GM12875 (cell line): Measurements from ENCODE around the gene ZBTB1.
"Not testable (repeated sequence)": the region's sequence is repeated elsewhere in the genome, so short reads cannot be mapped to it uniquely, and the experiment has no call there.

Experiments used
- H3K4me3 ChIP-seq: one replicate; pipeline ENCODE4 v1.5.1; 2011; ENCODE audit warnings: low read depth, low read length, control low read depth
- CTCF ChIP-seq: IDR thresholded peaks from 2 replicates; pipeline ENCODE4 v1.5.1; 2011; ENCODE audit warnings: low read depth, mild to moderate bottlenecking, control low read depth, inconsistent platforms, low read length, moderate library complexity, borderline replicate concordance; ENCODE audit not compliant: insufficient read depth

Gene ZBTB1

GRCh38 chr14:64561631-64562030, 57.1 kb downstream of the ZBTB1 start:
- no peak overlapping the region for H3K4me3 ChIP-seq
- TF ChIP-seq CTCF = no peak

DNA sequence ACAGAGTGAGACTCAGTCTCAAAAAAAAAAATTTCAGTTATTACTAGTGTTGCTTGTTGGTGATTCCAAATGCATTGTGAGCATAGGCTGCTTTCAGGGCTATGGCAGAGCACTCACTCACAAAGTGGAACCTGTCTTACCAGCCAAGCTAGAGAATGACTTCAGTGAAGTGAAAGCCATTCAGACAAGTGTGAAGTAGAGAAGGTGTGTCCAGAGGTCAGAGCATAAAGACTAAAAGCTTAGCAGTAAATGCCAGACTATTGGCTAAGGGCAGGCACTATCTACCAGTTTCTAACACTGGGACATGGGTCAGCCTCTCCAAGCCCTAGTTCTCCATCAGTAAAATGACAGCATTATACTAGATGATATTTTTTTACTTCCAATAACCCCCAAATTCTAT, 57.9 kb downstream of the ZBTB1 start:
- no peak overlapping the region for H3K4me3 ChIP-seq
- TF ChIP-seq CTCF = no peak

GRCh38 chr14:64563696-64564095, 59.1 kb downstream of the ZBTB1 start:
- TF ChIP-seq CTCF = no peak
- no peak overlapping the region for H3K4me3 ChIP-seq

GRCh38 chr14:64566651-64567122, 62.1 kb downstream of the ZBTB1 start:
- no peak overlapping the region for H3K4me3 ChIP-seq
- TF ChIP-seq CTCF = no peak

DNA sequence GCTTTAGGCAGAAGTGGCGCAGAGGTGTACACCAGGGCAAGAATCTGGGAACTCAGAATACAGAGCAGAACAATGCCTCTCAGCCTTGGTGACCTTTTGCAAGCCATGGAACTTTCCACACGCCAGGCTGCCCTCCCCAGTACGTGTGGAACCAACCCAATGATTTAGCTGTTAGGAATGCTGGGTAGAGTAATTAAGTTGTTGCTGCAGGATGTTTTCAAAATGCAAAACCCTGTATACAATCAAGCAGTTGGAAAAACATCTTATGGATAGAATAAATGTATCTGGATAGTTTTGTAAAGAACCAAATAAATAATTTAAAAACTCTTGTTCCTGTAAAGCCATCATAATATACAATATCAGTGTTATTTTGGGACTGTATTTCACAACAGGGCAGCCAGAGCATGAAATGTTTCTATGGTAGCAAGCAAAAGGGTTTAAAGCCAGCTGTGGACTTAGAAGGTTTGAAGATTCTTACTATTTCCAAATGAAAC, 64.6 kb downstream of the ZBTB1 start:
- TF ChIP-seq CTCF = no peak
- H3K4me3 ChIP-seq = no peak overlapping the region

DNA sequence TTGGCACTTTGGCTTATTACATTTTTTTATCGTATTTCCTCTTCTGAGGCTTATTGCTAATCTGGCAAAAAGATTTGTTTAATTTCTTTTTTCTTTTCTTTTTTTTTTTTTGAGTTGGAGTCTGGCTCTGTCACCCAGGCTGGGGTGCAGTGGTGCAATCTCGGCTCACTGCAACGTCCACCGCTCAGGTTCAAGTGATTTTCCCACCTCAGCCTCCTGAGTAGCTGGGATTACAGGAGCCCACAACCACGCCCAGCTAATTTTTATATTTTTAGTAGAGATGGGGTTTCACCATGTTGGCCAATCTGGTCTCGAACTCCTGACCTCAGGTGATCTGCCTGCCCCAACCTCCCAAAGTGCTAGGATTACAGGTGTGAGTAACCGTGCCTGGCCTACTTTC, 65.1 kb downstream of the ZBTB1 start:
- H3K4me3 ChIP-seq = not testable (repeated sequence)

DNA sequence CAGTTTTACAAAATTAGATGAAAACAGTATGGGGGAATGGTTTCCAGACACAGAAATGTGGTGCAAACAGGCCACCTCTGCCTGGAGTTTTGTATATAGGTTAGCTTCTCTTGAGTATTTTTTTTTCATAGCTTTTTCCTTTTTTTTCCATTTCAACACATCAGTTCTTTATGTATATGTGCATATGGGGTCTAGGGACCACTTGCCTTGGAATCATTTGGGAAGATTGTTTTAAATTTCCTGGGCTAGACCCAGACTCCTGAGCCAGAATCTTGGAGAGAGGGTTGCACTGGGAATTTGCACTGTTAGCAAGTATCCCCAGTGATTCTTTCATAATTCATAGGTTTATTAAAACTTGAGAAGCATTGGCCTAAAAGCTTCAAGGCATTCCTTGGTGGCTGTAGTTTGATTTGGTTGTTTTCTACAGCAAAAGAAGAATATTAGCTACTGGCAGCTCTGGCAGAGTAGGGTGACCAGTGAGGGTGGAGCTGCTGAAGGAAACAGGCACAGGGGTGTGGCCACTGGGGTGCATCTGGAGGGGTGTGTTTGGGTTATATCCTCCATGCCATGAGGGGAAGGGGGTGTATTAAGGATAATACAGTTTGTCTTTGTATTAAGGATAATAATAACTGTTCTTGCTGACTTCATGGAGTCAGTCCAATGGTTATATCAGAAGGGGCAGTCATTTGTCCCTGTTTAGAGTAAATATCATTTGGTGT, 68.0 kb downstream of the ZBTB1 start:
- H3K4me3 ChIP-seq = no peak overlapping the region
- TF ChIP-seq CTCF = no peak
